Thyroid gland (tissue), 4 donors: ENCODE results near the gene ACVRL1.

Source experiments
- CTCF ChIP-seq, 6 experiments: fragments of 200-600 bp in 3 of 6; fragments of 450-650 bp in 3 of 6; sonication (generic) in 3 of 6; IDR thresholded peaks; one replicate each; pipeline ENCODE4 v1.5.1; 2016 to 2019; ENCODE audit warnings: antibody characterized with exemption in 6 of 6, mild to moderate bottlenecking in 2 of 6, inconsistent platforms in 1 of 6, moderate library complexity in 1 of 6
- POLR2A ChIP-seq, 2 donors: fragments of 450-650 bp; IDR thresholded peaks; one replicate each; pipeline ENCODE4 v1.6.1; 2017; ENCODE audit warnings: antibody characterized with exemption in 2 of 2, mild to moderate bottlenecking in 2 of 2, moderate library complexity in 1 of 2

- TF ChIP-seq CTCF (IDR thresholded peaks at IDR 0.05) (no peak), POLR2A (IDR thresholded peaks at IDR 0.05) (no peak)
Observed at GRCh38 chr12:51955702-51956101, 48.4 kb downstream of the ACVRL1 start.
